ENCODE measurements around the gene TCIRG1.

Gene TCIRG1

DNA sequence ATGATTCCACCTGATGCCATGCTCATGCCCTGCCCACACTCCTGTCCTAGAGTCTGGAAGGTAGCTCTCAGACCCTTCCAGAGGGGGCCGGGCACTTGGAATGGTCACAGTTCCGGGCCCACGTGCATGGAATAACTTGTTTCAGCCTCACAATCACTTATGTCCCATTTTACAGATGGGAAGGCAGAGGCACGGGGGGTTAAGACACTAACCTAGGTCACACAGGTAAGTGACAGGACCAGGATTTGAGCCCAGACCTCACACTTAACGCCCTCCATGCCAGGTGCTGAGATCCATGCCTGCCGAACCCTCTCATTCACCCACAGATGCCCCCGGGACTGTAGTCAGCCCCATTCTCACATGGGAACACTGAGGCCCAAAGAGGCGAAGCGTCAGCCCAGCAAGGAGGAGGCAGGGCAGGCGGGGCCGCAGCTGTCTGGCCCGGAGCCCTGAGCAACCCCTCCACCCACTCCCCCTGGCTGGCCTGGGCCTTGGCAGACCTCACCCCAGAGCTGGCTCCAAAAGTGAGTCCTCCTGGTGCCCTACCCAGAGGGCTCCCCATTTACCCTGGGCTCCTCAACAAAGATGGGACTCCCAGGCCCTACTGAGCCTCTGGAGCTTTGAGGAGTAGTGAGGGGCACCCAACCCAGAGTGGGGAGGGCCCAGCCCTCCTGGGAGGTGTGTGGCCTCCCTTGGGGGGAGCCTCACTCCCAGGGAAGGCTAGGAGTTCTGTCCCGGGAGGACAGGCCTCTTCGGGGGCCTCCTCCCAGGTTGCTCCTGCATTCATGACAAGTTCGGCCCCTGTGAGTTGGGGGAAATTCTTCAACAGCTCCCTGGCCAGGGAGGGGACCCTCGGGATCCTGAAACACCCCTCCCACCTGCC, 31.1 kb upstream of the TCIRG1 start:
- DNase-seq = no peak

DNA sequence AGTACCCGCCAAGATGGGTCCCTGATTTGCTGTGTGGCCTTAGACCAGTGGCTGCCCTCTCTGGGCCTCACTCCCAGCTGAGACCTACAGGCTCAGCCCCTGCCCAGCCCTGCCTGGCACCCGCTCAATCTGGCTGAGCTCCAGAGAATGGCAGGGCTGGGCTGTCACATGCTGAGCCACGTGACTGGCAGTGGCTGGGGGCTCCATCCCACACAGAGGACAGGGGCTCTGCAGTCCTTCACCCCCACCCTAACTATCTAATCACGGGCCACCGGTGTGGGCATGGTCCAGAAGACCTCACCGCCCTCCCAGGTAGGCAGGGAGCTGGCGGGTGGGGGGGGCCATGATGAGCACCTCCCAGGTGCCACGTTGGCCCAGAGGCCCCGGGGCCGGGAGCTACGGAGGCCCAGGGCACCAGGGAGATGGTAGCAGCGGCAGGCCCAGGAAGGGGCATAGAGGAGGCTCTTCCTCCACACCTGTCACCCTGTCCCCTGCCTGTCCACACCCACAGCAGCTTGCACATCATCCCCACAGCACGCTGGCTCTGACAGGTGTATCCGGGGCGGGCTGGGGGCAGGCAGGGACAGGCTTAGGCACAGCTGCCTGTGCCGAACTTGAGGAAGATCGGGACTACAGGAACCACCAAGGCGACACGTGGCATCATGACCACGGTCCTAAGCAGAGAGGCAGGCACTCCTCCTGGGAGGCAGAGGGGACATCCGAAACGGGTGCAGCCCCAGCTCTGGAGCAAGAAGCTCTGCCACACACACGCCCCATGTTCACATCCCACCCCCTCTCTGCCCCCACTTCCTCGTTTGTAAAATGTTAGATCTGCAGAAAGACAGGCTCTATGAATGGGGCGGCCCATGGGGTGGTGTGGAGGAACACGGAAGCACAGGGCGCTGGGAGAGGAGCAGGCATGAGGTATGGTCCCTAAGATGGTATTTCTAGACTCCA, 30.2 kb upstream of the TCIRG1 start:
- DNase-seq = no peak

DNA sequence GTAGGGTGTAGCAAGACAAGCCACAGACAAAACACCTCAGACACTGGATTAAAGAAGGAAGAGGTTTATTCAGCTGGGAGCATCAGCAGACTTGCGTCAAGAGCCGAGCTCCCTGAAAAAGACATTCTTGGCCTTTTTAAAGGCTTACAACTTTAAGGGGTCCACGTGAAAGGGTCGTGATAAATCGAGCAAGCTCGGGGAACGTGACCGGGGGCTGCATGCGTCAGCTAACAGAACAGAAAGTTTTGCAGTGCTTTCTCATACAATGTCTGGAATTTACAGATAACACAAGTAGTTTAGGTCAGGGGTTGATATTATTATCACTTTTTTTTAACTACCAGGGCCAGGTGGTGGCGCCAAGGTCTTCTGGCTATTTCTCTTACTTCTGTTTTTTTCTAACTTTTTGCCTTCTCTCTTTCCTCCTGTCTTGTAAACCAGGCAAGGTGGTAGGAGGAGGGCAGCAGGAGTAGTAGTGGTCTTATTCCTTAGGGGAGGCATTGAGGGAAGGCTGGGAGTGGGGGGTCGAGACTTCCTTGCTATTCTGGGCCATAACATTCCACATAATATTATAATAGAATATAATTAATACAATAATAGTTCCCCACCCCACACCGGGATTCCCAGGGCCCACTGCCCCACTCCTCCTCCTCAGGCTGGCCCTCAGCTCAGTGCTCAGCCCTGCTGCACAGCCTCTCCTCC, 29.3 kb upstream of the TCIRG1 start:
- DNase-seq = no peak

DNA sequence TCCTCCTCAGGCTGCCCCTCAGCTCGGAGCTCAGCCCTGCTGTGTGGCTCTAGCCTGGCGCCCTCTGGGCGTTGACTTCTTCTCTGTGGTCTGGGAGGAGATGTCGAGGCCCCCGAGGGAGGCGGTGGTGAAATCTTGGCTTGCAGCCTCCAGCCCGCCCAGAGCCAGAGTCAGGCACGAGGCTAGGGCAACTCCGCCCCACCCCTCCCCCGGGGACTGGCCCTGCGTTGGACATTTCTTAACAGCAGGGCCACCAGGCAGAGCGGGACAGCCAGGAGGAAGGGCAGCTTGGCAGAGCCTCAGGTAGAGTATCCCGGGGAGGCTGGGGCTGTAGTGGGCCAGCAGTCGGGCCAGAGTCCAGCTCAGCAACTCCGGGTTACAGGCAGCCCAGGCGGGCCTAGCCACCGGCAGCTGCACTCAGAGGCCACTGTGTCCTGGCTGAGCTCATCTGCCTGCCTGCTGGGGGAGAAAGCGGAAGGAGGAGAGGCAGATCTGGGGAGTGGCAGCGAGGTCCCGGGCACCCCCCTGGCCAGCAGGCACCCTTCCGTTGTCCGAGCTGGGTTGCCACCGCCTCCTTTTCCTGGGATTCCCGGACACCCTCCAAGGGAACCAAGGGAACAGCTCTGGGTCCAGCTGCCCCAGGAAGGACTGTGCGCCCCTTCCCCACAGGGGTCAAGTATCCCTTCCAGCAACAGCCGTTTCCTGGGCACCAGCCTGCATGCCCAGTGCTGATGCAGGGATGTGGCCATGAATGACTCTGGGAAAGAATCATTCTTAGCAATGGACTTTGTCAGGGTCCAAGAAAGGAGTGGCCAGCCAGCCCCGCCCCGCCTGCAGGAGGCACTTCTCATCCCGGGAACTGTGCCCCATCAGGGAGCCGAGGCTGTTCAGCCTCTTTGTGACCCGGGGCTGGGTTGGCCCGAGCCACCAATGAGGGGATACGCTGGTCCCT, 28.5 kb upstream of the TCIRG1 start, which contains the start of gene ALDH3B1:
ALDH3B1 (plus strand) TSS at position 238 of the 952 bp plus-strand sequence. CDS start 4,971 bp downstream, outside the sequence.
- DNase-seq = no peak

DNA sequence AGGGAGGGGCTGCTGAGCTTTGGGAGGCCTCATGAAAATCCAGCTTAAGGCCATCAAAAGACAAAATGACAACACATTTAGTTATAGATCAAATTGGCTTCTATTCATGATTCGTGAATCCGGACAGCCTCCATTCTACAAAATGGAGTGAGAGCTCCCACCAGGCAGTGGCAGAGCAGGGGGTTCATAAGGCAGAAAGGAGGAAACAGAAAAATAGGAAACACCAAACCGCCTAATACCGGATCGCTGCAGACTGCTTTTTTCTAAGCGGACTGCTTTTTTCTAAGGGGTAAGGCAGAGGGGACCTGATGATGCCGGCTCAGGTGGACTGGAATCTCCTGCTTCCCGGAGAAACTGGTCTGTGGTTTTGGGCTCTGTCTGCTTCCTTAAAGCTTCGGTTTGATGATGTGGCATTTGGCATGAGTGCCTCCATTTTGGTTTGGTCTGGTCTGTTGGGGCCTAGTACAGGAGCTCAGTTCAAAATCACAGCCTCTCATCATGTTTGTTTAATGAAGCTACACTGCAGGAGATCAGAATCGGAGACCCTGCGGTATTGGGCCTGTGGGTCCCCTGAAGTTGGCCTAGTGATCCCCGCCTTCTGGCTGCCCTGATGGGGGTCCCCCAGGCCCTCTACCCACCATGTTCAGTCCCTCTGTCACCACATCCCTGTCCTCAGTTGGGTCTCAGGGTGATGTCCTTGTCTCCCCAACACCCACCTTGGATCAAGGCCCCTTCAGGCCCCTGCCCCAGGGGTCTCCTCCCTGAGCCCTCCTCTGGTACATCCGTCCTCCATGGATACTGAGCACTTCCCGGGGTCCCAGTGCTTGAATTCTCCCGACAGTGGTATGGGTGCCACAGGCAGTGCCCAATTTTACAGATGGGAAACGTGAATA, 27.5 kb upstream of the TCIRG1 start:
- no peak for DNase-seq

DNA sequence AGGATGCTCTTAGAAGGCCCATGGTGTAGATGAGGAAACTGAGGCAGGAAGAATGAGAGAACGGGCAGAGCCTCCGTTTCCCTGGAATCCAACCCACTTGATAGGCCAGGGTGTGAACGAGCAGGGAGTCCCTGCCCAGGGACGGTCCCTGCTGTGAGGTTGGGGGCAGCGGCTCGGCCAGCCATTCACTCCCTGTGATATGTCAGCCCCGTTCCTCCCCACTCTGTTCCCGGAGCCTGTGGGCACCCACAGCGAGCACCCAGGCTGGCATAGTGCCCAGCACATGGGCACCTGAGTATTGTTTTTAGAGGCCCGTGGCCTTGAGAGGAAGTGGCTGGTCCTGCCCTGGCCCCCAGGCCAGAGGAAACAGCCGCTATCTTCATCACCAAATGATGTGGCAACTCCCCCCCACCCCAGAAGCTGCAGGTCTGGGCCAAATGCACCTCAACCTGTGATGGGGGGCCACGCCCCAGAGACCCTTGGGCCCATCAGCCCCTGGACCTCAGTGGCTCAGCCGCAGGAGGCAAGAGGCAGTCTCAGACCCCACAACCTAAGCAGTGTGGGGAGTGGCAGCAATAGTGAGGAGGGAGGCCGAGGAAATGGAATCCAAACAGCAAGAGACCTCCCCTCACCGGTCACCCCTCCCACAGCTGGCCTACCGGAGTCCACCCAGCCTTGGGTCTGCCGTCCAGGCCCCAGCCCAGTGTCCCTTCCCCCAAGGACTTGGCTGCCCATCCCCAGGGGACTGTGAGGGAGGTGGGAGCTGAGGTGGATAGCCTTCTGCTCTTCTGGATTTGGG, 26.6 kb upstream of the TCIRG1 start:
- no peak for DNase-seq

DNA sequence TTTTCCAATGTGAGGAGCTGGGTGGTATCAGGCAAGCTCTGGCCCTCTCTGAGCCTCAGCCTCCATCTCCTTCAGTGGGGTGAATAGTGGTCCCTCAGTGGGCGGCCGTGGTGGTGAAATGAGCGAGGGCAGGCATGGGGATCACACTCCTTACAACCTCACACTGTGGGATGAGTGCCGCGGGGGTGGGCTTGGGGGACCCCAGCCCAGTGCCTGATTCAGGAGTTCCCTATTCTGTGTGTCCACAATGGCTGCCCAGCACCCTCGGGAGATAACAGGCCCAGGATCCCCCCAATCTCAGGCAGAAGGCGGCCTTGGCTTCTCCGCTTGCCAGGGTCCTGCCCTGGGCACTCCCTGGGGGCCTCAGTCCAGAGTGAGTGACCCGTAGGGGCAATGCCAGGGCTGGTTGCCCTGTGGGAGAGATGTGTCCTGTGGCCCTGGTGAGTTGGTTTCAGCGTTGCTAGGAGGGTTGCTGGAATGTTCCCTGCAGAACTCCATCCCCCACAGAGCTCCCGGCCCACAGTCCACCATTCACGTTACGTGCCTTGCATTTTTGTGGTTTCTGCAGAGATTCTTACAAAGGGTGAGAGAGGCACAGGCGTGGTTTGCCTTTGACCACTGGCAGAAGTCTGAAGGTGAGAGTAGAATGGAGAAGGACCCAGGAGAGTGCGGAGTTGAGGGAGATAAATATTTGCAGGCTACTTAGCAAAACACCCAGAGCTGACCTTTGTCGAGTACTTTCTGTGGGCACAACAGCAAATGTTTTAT, 25.8 kb upstream of the TCIRG1 start:
- DNase-seq = no peak

DNA sequence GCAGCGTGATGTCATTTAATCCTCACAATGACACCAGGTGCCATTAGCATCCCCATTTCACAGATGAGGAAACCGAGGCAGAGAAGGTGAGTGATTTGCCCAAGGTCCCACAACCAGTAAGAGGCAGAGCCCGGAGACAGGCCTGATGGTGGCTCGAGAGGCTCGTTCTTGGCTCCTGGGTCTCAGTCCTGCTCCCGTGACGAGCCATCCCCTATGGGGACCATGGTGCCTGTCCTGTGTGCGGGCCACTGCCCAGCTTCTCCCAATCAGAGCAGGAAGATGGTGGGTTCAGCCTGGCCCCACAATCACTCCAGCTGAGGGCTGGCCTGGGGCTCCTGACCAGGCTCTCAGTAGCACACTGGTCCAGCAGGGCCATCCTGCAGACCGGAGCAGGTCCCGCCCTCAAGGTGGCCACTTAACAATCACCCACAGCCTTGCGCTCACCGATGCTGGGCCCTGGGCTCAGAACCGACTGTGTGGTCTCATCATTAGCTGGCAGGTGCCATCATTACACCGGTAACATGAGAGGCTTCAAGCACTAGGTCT, 25.1 kb upstream of the TCIRG1 start:
- no peak for DNase-seq

DNA sequence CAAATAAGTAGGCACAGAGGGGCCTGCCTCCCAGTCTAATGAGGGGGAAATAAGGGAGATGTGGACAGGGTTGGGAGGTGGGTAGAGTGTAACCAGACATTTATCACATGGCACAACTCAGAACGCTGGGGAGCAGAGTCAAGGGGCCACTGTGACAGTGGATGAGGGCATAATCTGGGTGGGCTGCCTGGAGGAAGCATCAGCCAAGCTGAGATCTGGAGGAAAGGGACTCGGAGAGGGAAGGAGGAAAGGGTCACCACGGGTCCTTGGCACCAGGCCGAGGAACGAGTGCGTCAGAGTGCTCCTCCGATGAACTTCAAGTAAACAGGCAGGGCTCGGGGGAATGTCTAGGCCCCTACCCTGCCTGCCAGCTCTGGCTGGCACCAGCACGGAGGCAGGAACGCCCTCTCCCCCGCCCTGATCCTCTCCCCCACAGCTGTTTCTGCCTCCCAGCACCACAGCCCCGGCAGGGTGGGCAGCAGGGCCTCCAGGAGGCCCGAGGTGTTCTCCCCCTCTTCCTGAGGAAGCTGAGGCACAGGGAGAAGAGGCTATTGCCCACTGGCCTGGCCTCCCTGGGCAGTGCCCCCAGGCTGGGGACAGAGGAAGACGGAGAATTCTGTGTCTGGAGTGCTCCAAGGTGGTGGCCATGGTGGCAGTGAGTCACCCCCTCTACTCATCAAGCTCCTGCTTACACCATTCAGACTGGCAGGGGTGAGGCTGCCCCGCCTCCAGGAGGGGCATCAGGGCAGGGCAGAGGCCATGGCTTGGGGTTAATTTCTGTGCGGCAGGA, 24.5 kb upstream of the TCIRG1 start:
- DNase-seq = no peak

DNA sequence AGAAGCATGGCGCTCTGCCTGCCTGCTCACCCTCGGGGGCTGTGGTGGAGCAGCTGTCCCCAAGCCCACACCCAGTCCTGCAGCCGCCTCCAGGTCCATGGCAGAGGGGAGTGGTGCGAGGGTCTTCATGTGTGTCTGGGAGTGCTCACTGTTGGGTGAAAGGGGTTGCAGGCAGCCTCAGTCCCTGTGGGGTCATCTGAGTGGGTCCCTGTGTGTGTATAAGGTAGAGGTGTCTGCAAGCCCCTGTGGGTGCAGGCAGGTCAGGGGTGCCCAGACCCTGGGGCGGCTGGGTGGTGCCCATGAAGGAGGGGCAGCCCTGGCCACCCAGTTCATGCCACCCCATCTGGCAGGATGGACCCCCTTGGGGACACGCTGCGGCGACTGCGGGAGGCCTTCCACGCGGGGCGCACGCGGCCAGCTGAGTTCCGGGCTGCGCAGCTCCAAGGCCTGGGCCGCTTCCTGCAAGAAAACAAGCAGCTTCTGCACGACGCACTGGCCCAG, 23.8 kb upstream of the TCIRG1 start:
- DNase-seq = no peak

DNA sequence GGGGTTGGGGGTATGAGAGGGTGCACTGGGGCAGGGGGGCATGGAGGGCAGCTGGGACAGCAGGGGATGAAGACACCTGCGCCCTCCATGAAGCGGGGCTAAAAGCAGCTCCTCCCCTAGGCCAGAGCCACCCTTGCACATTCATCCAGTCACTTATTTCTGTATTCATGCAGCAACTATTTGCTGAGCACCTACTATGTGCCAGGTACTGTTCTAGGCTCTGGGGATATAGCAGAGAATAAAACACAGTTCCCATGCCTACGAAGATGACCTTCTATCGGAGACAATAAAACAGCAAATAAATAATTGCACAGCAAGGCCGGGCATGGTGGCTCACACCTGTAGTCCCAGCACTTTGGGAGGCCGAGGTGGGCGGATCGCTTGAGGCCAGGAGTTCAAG, 23.4 kb upstream of the TCIRG1 start:
- no peak for DNase-seq

DNA sequence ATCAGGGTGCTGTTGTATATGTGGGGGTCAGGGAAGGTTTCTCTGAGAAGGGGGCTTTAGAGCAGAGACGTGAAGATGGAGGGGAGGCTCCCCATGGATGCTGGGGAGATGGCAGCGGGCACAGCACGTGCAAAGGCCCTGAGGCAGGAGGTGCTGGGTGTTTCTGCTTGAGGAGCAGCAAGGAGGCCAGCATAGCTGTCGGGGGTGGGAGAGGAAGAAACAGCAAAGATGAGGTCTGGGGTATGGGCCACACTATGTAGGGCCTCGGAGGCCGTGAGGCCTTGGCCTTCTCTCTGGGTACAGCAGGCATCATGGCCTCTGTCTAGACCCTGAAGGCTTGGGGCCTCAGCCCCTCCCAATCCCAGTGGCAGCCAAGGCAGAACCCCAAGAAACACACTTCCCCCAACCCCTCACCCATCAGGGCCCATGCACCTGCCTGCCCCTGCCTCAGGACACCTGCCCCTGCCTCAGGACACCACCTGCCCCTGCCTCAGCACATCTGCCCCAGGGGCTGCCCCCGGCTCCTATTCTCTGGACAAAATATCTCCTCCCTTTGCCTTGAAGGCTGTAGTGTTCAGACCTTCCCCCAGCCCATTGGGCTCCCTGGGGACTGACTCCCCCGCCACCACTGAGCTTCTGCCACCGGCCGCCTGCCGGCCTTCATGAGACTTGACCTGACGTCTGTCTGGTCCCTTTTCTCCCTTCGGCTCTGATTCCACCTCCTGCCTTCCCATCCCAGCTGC, 22.5 kb upstream of the TCIRG1 start:
- no peak for DNase-seq

DNA sequence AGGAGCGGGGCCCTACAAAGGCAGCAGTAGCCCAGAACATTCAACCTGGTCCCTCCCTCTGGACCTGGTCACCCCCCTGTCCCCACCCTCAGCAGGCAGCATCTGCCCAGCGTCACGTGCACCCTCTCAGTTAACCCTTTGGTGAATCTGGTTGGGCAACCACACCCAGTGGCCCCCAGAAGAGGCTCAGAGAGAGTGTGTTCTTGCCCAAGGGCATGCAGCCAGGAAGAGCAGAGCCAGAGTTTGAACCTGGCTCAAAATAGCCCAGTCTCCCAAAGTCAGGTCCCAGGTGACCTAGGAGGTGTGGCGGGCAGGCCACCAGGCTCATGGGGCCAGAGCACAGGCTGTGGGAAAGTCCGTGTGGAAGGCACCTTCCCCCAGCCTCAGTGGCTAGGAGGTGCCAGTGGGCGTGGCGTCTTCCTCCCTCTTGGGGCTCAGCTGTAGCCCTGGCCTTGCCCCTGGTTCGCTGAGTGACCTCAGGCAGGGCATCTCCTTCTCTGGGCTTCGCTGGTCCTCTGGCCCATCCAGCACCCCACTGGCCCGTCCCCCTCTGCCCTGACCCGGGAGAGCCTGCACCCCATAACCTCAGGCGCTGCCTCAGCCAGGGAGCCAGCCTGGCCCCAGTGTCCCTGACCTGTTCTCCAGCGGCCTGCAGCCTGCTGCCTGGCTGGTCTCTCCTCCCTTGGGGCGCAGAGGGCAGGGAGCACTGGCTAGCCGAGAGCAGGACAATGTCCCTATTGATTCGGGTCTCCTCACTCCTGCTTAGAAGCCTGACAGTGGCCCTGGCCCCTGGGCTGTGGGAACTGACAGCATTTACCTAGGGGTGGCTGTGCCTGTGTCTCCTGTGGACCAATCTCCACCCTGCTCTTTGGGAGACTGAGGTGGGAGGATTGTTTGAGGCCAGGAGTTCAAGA, 21.7 kb upstream of the TCIRG1 start:
- no peak for DNase-seq

DNA sequence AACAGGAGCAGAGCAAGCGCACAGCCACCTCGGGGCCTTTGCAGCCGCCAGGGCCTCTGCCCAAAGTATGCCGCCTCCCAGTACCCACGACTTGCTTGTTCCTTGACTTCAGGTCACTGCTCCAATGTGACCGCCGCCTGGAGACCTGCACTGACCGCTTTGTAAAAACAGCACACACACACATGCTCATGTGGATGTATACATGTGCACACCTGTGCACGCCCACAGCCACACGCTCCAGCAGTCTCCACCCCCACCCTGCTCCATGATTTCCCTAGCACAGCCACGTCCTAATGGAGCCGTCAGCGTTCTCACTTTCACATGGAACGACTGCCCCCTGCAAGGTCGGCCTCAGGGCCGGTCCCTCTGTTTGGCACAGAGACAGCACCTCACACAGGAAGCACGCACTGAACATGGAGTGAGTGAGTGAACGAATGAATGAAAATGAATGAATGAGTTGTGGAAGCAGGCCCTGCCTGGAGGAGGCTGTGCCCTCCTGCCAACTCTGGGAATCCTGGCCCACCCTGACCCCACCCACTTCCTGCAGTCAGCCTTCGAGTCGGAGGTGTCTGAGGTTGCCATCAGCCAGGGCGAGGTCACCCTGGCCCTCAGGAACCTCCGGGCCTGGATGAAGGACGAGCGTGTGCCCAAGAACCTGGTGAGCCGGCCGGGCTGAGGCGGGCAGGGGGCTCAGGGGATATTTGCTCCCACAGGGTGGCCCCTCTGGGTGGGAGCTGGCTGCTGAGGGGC, 20.7 kb upstream of the TCIRG1 start:
- no peak for DNase-seq

DNA sequence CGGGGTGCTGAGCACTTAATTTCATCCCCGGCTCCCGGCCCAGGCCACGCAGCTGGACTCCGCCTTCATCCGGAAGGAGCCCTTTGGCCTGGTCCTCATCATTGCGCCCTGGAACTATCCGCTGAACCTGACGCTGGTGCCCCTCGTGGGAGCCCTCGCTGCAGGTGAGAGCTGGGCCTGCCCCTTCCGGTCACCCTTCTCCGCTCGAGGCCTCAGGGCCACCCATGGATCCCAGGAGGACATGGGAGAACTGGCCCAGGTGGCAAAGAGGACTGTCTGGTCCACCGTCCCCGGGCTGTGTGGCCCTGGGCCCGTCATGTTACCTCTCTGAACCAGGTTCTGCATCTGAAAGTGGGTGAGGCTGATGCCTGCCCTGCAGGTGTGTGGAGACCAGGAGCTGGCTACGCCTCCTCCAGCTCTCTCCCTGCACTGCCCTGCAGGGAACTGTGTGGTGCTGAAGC, 20.1 kb upstream of the TCIRG1 start:
- no peak for DNase-seq
